Caco-2 (cell line): ENCODE measurements around the gene ZNF532. TPM values are rescaled to one million over a fixed set of nuclear protein-coding genes. Genes with fewer than 3 reads are reported as not detected.

Experiments used
- BruUV-seq: library from RNA; stranded (reverse); fragments of 400-500 nt; replicated peaks from 2 replicates; lab custom pipeline; 2021; lab: Mats Ljungman, UMichigan
- CTCF ChIA-PET: fragments of 300-600 bp; sonication (Branson Sonifier 250); formaldehyde crosslinking; loops from one replicate; lab custom pipeline; 2022; ENCODE audit warnings: antibody characterized with exemption; lab: Charles Lee
- POLR2A ChIA-PET: fragments of 300-600 bp; sonication (Branson Sonifier 250); formaldehyde crosslinking; loops from one replicate; lab custom pipeline; 2022; ENCODE audit warnings: antibody characterized with exemption; lab: Charles Lee
- DNase-seq, 2 experiments: peaks; one replicate each; pipeline versions ENCODE4 v3.0.0 to v3.0.0-alpha.2; 2020 to 2022
- H3K27me3 ChIP-seq: replicated peaks from 2 replicates; pipeline ENCODE4 v1.6.0; 2011; ENCODE audit warnings: low read length; ENCODE audit not compliant: control insufficient read depth, insufficient read depth
- H3K36me3 ChIP-seq: 2 replicates; pipeline ENCODE4 v1.5.1; 2011; ENCODE audit warnings: low read length; ENCODE audit not compliant: control insufficient read depth, insufficient read depth
- H3K4me1 ChIP-seq: fragments of 250-450 bp; sonication (Bioruptor Pico); 2 replicates; pipeline ENCODE4 v1.5.1; 2020; ENCODE audit warnings: mild to moderate bottlenecking
- H3K4me3 ChIP-seq: 2 replicates; pipeline ENCODE4 v1.5.1; 2011; ENCODE audit warnings: low read depth, mild to moderate bottlenecking, control low read depth, low read length
- H3K9me3 ChIP-seq: fragments of 250-450 bp; sonication (Bioruptor Pico); 2 replicates; pipeline ENCODE4 v1.5.1; 2020; ENCODE audit warnings: mild to moderate bottlenecking, moderate library complexity
- H3K27ac Mint-ChIP-seq: one replicate; pipeline ENCODE4 v1.8.0; 2022; ENCODE audit warnings: mixed read lengths; ENCODE audit not compliant: unreplicated experiment
- H3K27me3 Mint-ChIP-seq: one replicate; pipeline ENCODE4 v1.8.0; 2022; ENCODE audit warnings: mixed read lengths; ENCODE audit not compliant: insufficient read depth, unreplicated experiment
- H3K36me3 Mint-ChIP-seq: one replicate; pipeline ENCODE4 v1.8.0; 2022; ENCODE audit warnings: mild to moderate bottlenecking, mixed read lengths; ENCODE audit not compliant: insufficient read depth, unreplicated experiment
- H3K4me1 Mint-ChIP-seq: one replicate; pipeline ENCODE4 v1.8.0; 2022; ENCODE audit warnings: low read depth, mixed read lengths; ENCODE audit not compliant: unreplicated experiment
- H3K4me3 Mint-ChIP-seq: one replicate; pipeline ENCODE4 v1.8.0; 2022; ENCODE audit warnings: mild to moderate bottlenecking, moderate library complexity, mixed read lengths; ENCODE audit not compliant: unreplicated experiment
- H3K9me3 Mint-ChIP-seq: one replicate; pipeline ENCODE4 v1.8.0; 2022; ENCODE audit warnings: mixed read lengths; ENCODE audit not compliant: unreplicated experiment
- CTCF ChIP-seq, 2 experiments: fragments of 200-600 bp in 1 of 2; IDR thresholded peaks; 1 replicate in 1 of 2; 2 replicates in 1 of 2; pipeline versions ENCODE4 v1.5.1 to v1.8.0; 2011 to 2022; ENCODE audit warnings: antibody characterized with exemption in 1 of 2, control low read depth in 1 of 2, inconsistent platforms in 1 of 2, low read depth in 1 of 2, low read length in 1 of 2, mild to moderate bottlenecking in 1 of 2, moderate library complexity in 1 of 2; ENCODE audit not compliant: insufficient read depth in 1 of 2, severe bottlenecking in 1 of 2, unreplicated experiment in 1 of 2
- intact Hi-C: fragments of 100-400 bp; cut with micrococcal nuclease; formaldehyde crosslinking; loops from one replicate; pipeline ENCODE4 v1.10.0; 2022; ENCODE audit not compliant: unreplicated experiment
- total RNA-seq: library from RNA; stranded (reverse); gene quantifications from 2 replicates; pipeline ENCODE4 v1.2.3, GENCODE V29; 2022

The ZNF532 gene
- total RNA-seq, 1 experiment from 2014 or later: 32.7 TPM

GRCh38 chr18:58827428-58827827 lies 37.2 kb upstream of the ZNF532 start:
- no TSS peak for BruUV-seq

GRCh38 chr18:58827886-58828285 lies 36.8 kb upstream of the ZNF532 start:
- DNase-seq: no peak
- no peaks in the 10 kb centered on the region for H3K9me3 ChIP-seq
- Mint-ChIP-seq H3K36me3 (no peaks in the 10 kb centered on the region), H3K4me3 (no peak overlapping the region), H3K27me3 (no peaks in the 10 kb centered on the region), H3K27ac (no peak overlapping the region), H3K9me3 (no peaks in the 10 kb centered on the region), H3K4me1 (no peaks in the 10 kb centered on the region)
- H3K36me3 ChIP-seq: no peaks in the 10 kb centered on the region
- CTCF ChIA-PET: no interaction called here
- no peak for TF ChIP-seq CTCF (IDR thresholded peaks at IDR 0.05; ENCODE audit: insufficient read depth in 1 of 2, low read depth in 1 of 2, low read length in 1 of 2, severe bottlenecking in 1 of 2, unreplicated experiment in 1 of 2)
- intact Hi-C loops: no loop called here
- H3K4me1 ChIP-seq: no peaks in the 10 kb centered on the region
- BruUV-seq: no TSS peak
- H3K4me3 ChIP-seq: no peak overlapping the region
- no peaks in the 10 kb centered on the region for H3K27me3 ChIP-seq
- POLR2A ChIA-PET: no interaction called here

More at GRCh38 chr18:58827428-58827827, 37.2 kb upstream of the ZNF532 start:
- Mint-ChIP-seq H3K27ac (no peak overlapping the region), H3K36me3 (no peaks in the 10 kb centered on the region), H3K4me3 (no peak overlapping the region), H3K27me3 (no peaks in the 10 kb centered on the region), H3K4me1 (no peaks in the 10 kb centered on the region), H3K9me3 (no peaks in the 10 kb centered on the region)
- Histone ChIP-seq H3K36me3 (no peaks in the 10 kb centered on the region), H3K4me3 (no peak overlapping the region), H3K9me3 (no peaks in the 10 kb centered on the region), H3K27me3 (no peaks in the 10 kb centered on the region), H3K4me1 (no peaks in the 10 kb centered on the region)
- CTCF ChIA-PET: no interaction called here
- DNase-seq: no peak
- POLR2A ChIA-PET: no interaction called here
- TF ChIP-seq CTCF (IDR thresholded peaks at IDR 0.05; ENCODE audit: insufficient read depth in 1 of 2, low read depth in 1 of 2, low read length in 1 of 2, severe bottlenecking in 1 of 2, unreplicated experiment in 1 of 2): no peak
- intact Hi-C loops: no loop called here

- Histone ChIP-seq H3K36me3 (no peaks in the 10 kb centered on the region), H3K27me3 (no peaks in the 10 kb centered on the region), H3K4me3 (no peak overlapping the region), H3K9me3 (no peaks in the 10 kb centered on the region), H3K4me1 (no peaks in the 10 kb centered on the region)
- H3K27ac Mint-ChIP-seq: no peak overlapping the region
- no peak overlapping the region for H3K4me3 Mint-ChIP-seq
- H3K4me1 Mint-ChIP-seq: no peaks in the 10 kb centered on the region
- no TSS peak for BruUV-seq
- H3K27me3 Mint-ChIP-seq: no peaks in the 10 kb centered on the region
- no peak for TF ChIP-seq CTCF (IDR thresholded peaks at IDR 0.05; ENCODE audit: insufficient read depth in 1 of 2, low read depth in 1 of 2, low read length in 1 of 2, severe bottlenecking in 1 of 2, unreplicated experiment in 1 of 2)
- no peaks in the 10 kb centered on the region for H3K9me3 Mint-ChIP-seq
- H3K36me3 Mint-ChIP-seq: no peaks in the 10 kb centered on the region
- intact Hi-C loops: no loop called here
- DNase-seq: no peak
- CTCF ChIA-PET: no interaction called here
- POLR2A ChIA-PET: no interaction called here
Observed at GRCh38 chr18:58828399-58829121, 36.1 kb upstream of the ZNF532 start.
